Mucosa of stomach (tissue), 1 donor: ENCODE results near the gene POLA2.

Experiments
- H3K27me3 ChIP-seq: one replicate; pipeline ENCODE4 v1.7.0; 2013; ENCODE audit warnings: mild to moderate bottlenecking, low read length; ENCODE audit not compliant: control insufficient read depth, insufficient read depth
- H3K36me3 ChIP-seq: one replicate; pipeline ENCODE4 v1.7.0; 2013; ENCODE audit warnings: low read length; ENCODE audit not compliant: control insufficient read depth, insufficient read depth
- H3K4me1 ChIP-seq: one replicate; pipeline ENCODE4 v1.7.0; 2013; ENCODE audit warnings: mild to moderate bottlenecking, low read length; ENCODE audit not compliant: control insufficient read depth, insufficient read depth
- H3K4me3 ChIP-seq: one replicate; pipeline ENCODE4 v1.7.0; 2013; ENCODE audit warnings: low read length
- H3K9ac ChIP-seq: one replicate; pipeline ENCODE4 v1.7.0; 2013; ENCODE audit warnings: mild to moderate bottlenecking, low read length, moderate library complexity
- H3K9me3 ChIP-seq: one replicate; pipeline ENCODE4 v1.7.0; 2013; ENCODE audit warnings: mild to moderate bottlenecking, low read length, moderate library complexity; ENCODE audit not compliant: control insufficient read depth
- donor health status: Pancreatic carcinoma.

POLA2 gene, protein sequence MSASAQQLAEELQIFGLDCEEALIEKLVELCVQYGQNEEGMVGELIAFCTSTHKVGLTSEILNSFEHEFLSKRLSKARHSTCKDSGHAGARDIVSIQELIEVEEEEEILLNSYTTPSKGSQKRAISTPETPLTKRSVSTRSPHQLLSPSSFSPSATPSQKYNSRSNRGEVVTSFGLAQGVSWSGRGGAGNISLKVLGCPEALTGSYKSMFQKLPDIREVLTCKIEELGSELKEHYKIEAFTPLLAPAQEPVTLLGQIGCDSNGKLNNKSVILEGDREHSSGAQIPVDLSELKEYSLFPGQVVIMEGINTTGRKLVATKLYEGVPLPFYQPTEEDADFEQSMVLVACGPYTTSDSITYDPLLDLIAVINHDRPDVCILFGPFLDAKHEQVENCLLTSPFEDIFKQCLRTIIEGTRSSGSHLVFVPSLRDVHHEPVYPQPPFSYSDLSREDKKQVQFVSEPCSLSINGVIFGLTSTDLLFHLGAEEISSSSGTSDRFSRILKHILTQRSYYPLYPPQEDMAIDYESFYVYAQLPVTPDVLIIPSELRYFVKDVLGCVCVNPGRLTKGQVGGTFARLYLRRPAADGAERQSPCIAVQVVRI

DNA sequence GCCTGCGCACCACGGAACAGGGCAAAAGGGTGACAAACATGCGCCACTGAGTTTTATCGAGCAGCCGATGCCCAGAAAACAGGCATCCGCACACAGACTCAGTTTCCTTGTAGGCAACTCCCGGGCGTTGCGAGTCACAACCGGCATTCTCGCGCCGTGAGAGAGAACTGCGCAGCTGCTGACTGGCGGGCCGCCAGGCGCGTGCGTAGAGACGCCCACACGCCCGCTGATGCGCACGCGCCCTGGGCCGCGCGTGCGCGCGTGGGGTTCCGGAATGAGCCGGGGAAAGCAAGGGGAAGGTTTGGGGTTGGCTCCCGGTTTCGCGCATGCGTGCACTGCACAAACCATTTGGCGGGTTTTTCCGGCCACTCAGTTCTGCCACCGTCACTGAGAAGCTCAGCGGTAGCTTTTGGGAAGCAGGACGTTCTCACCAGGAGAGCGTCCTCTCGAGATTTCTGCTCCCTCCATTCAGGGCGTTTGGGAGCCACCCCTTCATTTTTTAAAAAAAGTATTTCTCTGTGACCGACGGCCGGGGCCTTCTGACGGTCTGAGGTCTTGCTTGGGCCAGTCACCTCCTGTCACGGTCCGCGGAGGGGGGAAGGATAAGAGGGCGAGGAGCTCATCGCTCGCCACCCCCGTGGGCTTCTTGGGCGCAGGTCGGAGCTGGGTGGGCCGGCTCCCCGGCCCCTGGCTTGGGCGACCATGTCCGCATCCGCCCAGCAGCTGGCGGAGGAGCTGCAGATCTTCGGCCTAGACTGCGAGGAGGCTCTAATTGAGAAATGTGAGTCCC, at the start of gene POLA2:
Gene POLA2, plus strand, starts transcription at position 372 of the 790 bp plus-strand sequence. Its CDS starts 331 bp downstream, at position 703.
- H3K4me1 ChIP-seq = peaks cover 8% of the 10 kb centered on the region
- no peaks in the 10 kb centered on the region for H3K9me3 ChIP-seq
- no peaks in the 10 kb centered on the region for H3K36me3 ChIP-seq
- H3K9ac ChIP-seq = peak within 1 kb of the TSS; percentile 89
- no peaks in the 10 kb centered on the region for H3K27me3 ChIP-seq
- peak within 1 kb of the TSS; percentile 71 for H3K4me3 ChIP-seq

DNA sequence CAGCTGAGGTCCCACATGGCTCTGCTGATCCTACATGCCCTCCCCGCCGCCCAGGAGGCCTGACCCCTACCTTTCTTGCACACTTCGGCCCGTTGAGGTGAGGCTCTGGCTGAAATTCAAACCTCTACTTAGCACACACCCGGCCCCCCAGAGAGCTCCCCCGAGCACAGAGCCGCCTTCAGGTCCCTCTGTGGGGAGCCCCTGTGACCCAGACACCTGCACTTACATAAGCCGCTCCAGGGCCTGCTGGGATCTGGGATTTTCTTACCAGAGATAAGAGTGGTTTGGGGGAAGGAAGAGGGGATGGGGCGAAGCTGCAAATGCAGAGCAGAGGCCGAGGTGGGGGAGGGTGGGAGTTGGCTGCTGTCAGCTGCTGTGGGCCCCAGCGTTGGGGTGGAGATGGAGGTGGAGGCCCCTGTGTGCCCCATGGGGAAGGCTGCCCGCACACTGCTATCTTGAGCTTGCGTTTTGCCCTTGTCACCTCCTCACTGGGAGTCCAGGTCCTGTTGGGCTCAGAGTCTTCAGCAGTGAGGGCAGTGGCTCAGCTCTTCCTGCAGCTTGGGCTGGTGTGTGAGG, 49.4 kb upstream of the POLA2 start:
- H3K27me3 ChIP-seq = no peaks in the 10 kb centered on the region
- no peaks in the 10 kb centered on the region for H3K9me3 ChIP-seq
- peaks cover 19% of the 10 kb centered on the region for H3K36me3 ChIP-seq
- H3K4me3 ChIP-seq = no peak overlapping the region
- H3K4me1 ChIP-seq = no peaks in the 10 kb centered on the region
- no peak overlapping the region for H3K9ac ChIP-seq

DNA sequence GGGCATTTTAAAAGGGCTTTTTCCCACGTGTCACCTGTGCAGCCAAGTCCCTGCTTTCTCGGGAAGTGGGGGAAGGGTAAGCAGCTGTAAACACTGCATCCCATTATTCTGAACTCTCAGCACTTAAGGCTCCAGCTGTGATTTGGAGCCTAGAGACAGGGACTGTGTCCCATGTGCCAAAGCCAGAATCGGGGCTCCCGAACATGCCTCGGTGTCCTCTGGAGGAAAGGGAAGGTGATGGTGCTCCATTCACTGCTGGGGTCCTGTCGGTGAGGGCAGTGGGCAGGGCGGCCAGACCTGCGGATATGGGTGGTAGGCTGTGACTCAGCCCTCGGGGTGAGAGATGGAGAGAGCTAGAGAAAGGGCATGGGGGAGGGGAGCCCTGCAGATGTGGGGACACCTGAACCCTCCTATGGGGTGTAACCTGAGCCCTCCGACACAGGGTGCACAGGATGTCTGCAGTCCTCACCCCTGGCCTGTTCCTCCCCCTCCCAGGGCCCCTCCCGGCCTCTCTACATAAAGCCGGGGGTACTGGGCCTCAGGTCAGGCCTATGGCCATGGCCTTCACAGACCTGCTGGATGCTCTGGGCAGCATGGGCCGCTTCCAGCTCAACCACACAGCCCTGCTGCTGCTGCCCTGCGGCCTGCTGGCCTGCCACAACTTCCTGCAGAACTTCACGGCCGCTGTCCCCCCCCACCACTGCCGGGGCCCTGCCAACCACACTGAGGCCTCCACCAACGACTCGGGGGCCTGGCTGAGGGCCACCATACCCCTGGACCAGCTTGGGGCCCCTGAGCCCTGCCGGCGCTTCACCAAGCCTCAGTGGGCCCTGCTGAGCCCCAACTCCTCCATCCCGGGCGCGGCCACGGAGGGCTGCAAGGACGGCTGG, 48.2 kb upstream of the POLA2 start:
- Histone ChIP-seq H3K4me1 (no peaks in the 10 kb centered on the region), H3K27me3 (no peaks in the 10 kb centered on the region), H3K9ac (no peak overlapping the region), H3K36me3 (peaks cover 12% of the 10 kb centered on the region), H3K4me3 (no peak overlapping the region), H3K9me3 (no peaks in the 10 kb centered on the region)

DNA sequence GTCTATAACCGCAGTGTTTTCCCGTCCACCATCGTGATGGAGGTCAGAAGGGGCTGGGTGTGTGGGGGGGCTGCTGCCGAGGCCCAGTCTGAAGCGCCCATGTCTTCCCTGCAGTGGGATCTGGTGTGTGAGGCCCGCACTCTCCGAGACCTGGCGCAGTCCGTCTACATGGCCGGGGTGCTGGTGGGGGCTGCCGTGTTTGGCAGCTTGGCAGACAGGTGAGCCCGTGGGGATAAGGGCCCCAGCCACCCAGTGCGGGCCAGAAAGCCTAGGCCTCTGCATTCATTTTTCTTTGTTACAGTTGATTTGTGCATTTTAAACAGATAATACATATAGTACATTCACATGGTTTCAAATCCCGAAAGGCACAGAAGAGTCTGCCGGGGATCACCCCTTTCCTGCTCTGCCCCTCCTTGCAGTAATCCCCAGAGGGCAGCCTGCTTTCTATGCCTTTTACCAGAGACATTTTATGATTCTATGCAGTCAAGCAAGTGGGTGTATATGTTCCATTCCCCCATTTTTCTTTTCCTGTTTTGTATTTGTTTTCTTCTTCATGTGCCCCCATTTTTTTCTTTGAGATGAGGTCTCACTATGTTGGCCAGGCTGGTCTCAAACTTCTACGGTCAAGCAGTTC, 47.4 kb upstream of the POLA2 start:
- Histone ChIP-seq H3K36me3 (peaks cover 6% of the 10 kb centered on the region), H3K4me1 (no peaks in the 10 kb centered on the region), H3K9me3 (no peaks in the 10 kb centered on the region), H3K9ac (no peak overlapping the region), H3K4me3 (no peak overlapping the region), H3K27me3 (no peaks in the 10 kb centered on the region)

DNA sequence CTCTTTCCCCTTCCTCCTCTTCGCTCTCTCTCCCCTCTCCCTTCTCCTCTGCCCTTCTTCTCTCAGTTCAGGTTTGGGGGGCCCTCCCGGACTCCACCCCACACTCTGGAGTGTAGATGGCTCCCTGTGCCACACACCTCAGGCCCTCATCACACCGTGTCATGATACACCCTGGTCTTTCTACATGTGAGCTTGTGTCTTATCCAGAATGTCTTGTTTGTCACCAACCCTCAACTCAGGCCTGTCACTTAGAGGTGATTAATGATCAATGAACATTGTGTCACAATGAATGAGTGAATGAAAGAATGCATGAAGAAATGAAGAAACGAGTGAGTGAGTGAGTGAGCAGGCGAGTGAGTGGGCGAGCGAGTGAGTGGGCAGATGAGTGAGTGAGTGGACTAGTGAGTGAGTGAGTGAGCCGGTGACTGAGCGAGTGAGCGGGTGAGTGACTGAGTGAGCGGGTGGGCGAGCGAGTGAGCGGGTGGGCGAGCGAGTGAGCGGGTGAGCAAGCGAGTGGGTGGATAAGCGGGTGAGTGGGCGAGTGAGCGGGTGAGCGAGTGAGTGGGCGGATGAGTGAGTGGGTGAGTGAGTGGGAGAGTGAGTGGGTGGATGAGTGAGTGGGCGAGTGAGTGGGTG, 46.2 kb upstream of the POLA2 start:
- Histone ChIP-seq H3K4me3 (no peak overlapping the region), H3K27me3 (no peaks in the 10 kb centered on the region), H3K9me3 (no peaks in the 10 kb centered on the region), H3K4me1 (no peaks in the 10 kb centered on the region), H3K36me3 (no peaks in the 10 kb centered on the region), H3K9ac (no peak overlapping the region)

DNA sequence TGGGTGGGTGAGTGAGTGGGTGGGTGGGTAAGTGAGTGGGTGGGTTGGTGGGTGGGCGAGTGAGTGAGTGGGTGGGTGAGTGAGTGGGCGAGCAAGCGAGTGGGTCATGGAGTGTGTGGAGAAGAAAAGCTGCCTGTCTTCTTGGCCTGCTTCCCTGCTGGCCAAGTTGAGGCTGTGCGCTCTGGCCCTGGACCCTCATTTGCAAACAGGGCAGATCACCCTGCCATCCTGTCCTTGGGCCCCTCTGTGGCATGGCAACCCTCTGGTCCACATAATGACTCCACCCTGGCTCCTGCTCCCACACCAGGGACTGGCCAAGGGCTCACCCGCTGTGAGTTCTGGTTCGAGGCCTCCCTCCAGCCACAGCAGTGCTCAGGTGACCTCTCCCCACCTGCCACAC, 44.9 kb upstream of the POLA2 start:
- H3K27me3 ChIP-seq = no peaks in the 10 kb centered on the region
- H3K9ac ChIP-seq = no peak overlapping the region
- H3K4me1 ChIP-seq = no peaks in the 10 kb centered on the region
- H3K36me3 ChIP-seq = no peaks in the 10 kb centered on the region
- H3K4me3 ChIP-seq = no peak overlapping the region
- no peaks in the 10 kb centered on the region for H3K9me3 ChIP-seq

GRCh38 chr11:65217441-65218423, 44.0 kb upstream of the POLA2 start:
- Histone ChIP-seq H3K9me3 (no peaks in the 10 kb centered on the region), H3K4me1 (no peaks in the 10 kb centered on the region), H3K27me3 (no peaks in the 10 kb centered on the region), H3K9ac (no peak overlapping the region), H3K4me3 (no peak overlapping the region), H3K36me3 (no peaks in the 10 kb centered on the region)

- no peaks in the 10 kb centered on the region for H3K36me3 ChIP-seq
- H3K9ac ChIP-seq = no peak overlapping the region
- no peaks in the 10 kb centered on the region for H3K9me3 ChIP-seq
- no peaks in the 10 kb centered on the region for H3K27me3 ChIP-seq
- H3K4me3 ChIP-seq = no peak overlapping the region
- no peaks in the 10 kb centered on the region for H3K4me1 ChIP-seq
Observed at GRCh38 chr11:65218446-65218845, 43.3 kb upstream of the POLA2 start.

- Histone ChIP-seq H3K9ac (no peak overlapping the region), H3K9me3 (no peaks in the 10 kb centered on the region), H3K27me3 (no peaks in the 10 kb centered on the region), H3K4me3 (no peak overlapping the region), H3K4me1 (peaks cover 4% of the 10 kb centered on the region), H3K36me3 (no peaks in the 10 kb centered on the region)
Observed at GRCh38 chr11:65219930-65220213, 41.9 kb upstream of the POLA2 start.

- no peak overlapping the region for H3K4me3 ChIP-seq
- H3K36me3 ChIP-seq = no peaks in the 10 kb centered on the region
Observed at GRCh38 chr11:65221026-65221425, 40.7 kb upstream of the POLA2 start.

More at GRCh38 chr11:65221026-65221425, 40.7 kb upstream of the POLA2 start:
- Histone ChIP-seq H3K27me3 (no peaks in the 10 kb centered on the region), H3K9me3 (no peaks in the 10 kb centered on the region), H3K4me1 (peaks cover 11% of the 10 kb centered on the region), H3K9ac (no peak overlapping the region)
